GM12878 (cell line): ENCODE results near the gene TBL3.
A peak's percentile ranks its signal among the peaks of the same experiment; 100 is the strongest.

Experiments used
- CHD2 ChIP-seq: IDR thresholded peaks from 2 replicates; pipeline ENCODE4 v1.6.1; 2011; ENCODE audit warnings: low read depth, low read length, improper control_type of control experiment, borderline replicate concordance
- EP300 ChIP-seq, 2 experiments: fragments of 150-350 bp in 1 of 2; IDR thresholded peaks; 2 replicates each; pipeline ENCODE4 v1.6.1; 2011 to 2012; ENCODE audit warnings: low read depth in 2 of 2, low read length in 2 of 2, borderline replicate concordance in 1 of 2, improper control_type of control experiment in 1 of 2, inconsistent platforms in 1 of 2; ENCODE audit not compliant: control insufficient read depth in 1 of 2
- GATAD2B ChIP-seq: fragments of 450-650 bp; conservative IDR thresholded peaks from 2 replicates; pipeline ENCODE4 v1.6.1; 2017; ENCODE audit warnings: low read depth, mild to moderate bottlenecking, moderate library complexity
- TF ChIP-seq, protein P1 (sequence below): IDR thresholded peaks from 2 replicates; pipeline ENCODE4 v1.6.1; 2011; ENCODE audit warnings: low read depth, mild to moderate bottlenecking, low read length, moderate library complexity, borderline replicate concordance; ENCODE audit errors: extremely low read depth
- TF ChIP-seq, protein P2 (sequence below), 3 experiments: IDR thresholded peaks in 2 of 3; conservative IDR thresholded peaks in 1 of 3; 2 replicates each; pipeline ENCODE4 v1.5.1; 2011; ENCODE audit warnings: low read depth in 3 of 3, low read length in 3 of 3, mild to moderate bottlenecking in 3 of 3, control low read depth in 2 of 3, moderate library complexity in 2 of 3, inconsistent platforms in 1 of 3, mixed read lengths in 1 of 3; ENCODE audit not compliant: control insufficient read depth in 2 of 3, insufficient read depth in 1 of 3; ENCODE audit errors: extremely low read depth in 1 of 3

DNA sequence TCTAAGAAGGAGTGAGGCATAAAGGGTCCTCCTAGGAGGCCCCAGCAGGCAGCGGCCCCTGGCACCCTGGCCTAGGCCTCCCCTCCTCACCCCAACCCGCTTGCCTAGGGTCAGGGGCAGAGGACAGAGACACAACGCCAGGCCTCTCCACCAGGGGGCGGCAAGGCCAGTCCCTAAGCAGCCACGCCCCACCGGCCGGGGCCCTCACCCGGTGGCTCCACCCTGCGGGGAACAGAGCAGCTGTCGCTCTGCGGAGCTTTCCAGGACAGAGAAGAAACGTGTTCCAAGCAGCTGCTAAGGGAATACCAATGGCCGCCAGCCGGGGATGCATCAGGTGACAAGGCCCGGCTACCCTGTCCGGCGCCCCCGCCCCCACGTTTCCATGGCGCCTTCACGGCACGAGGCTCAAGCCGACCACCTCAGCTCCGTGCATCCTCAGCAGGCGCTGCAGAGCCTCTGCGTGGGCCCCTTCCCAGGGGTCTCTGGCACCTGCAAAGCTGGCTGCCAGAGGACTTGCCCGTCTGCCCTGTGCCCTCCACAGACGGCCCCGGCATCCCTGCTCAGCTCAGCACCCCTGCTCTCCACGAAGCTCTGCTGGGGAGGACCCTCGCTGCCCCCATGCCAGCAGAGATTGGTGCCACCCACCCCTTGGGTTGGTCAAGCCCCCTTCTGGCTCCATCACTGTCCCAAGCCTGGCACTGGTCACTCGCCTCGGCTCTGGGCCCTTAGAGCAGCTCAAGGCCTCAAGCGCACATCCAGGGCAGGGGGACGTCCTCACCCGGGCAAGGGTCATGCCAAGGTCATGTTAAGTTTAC is 32.2 kb downstream of the TBL3 start:
- no peak for TF ChIP-seq CHD2
- TF ChIP-seq EP300 (IDR thresholded peaks at IDR 0.05; ENCODE audit: borderline replicate concordance in 1 of 2, control insufficient read depth in 1 of 2, low read depth in 2 of 2, low read length in 2 of 2), result no peak
- no peak for TF ChIP-seq GATAD2B
- TF ChIP-seq, protein P1, sequence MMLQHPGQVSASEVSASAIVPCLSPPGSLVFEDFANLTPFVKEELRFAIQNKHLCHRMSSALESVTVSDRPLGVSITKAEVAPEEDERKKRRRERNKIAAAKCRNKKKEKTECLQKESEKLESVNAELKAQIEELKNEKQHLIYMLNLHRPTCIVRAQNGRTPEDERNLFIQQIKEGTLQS, result no peak
- TF ChIP-seq, protein P2, sequence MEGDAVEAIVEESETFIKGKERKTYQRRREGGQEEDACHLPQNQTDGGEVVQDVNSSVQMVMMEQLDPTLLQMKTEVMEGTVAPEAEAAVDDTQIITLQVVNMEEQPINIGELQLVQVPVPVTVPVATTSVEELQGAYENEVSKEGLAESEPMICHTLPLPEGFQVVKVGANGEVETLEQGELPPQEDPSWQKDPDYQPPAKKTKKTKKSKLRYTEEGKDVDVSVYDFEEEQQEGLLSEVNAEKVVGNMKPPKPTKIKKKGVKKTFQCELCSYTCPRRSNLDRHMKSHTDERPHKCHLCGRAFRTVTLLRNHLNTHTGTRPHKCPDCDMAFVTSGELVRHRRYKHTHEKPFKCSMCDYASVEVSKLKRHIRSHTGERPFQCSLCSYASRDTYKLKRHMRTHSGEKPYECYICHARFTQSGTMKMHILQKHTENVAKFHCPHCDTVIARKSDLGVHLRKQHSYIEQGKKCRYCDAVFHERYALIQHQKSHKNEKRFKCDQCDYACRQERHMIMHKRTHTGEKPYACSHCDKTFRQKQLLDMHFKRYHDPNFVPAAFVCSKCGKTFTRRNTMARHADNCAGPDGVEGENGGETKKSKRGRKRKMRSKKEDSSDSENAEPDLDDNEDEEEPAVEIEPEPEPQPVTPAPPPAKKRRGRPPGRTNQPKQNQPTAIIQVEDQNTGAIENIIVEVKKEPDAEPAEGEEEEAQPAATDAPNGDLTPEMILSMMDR (IDR thresholded peaks at IDR 0.05 in 2 of 3, conservative IDR thresholded peaks at IDR 0.05 in 1 of 3; ENCODE audit: control insufficient read depth in 2 of 3, extremely low read depth in 1 of 3, insufficient read depth in 1 of 3, low read depth in 3 of 3, low read length in 3 of 3), result peak; percentile 96 to 99 (median 99); a peak in 5 of 6 replicates
